HK-2 (cell line): ENCODE measurements around the gene KRTAP10-11.
"Not testable (repeated sequence)": the region's sequence is repeated elsewhere in the genome, so short reads cannot be mapped to it uniquely, and the experiment has no call there.

ENCODE experiments used
- DNase-seq: peaks from one replicate; pipeline ENCODE4 v3.0.0-alpha.2; 2018; ENCODE audit not compliant: unreplicated experiment

KRTAP10-11 gene

GRCh38 chr21:44615466-44615865, 30.7 kb upstream of the KRTAP10-11 start:
- no peak for DNase-seq

DNA sequence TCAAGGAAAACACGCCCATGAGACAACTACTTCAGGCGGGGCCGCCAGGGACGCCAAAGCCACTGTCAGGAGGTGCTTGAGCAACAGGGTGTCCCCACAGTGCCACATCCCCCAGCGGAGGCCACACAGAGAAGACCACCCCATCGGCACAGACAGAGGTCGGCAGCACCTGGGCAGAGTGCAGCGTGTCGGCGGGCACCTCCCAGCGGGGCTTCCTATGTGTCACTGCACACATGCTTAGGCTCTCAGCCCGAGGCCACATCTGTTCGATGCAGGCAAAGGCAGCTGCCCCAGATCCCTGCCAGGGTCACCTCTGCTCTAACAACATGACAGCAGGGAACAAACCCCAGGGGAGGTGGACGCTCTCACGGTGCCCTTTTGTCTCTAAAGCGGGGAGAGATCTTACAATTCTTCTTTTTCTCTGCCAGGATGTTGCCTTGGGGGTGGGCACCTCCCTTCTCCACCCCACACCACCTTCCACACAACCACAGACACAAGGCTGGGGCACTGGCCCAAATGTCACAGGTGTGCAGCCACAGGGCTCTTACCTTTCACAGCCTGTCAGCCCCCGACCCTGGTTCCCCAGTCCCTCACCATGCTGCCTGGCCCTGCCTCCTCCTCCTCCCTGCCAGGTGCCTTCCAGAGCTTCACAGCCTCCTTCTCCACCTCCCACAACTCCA, 30.2 kb upstream of the KRTAP10-11 start:
- DNase-seq: no peak

DNA sequence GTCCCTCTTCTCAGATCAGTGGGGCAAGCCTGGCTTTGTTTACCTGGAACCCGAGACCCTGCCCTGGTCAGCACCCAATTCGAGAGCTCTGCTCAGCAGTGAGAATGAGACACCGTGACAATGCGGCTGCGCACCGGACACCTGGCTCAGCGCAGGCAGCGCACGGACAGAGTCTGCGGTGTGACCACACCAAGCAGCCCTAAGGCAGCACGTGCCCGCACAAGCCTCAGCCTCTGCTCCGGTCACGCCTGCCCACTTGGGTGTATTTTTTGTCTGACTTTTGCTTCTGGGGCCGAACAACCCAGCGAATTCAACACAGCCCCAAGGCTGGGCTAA, 29.7 kb upstream of the KRTAP10-11 start:
- no peak for DNase-seq

- DNase-seq: no peak
Observed at GRCh38 chr21:44617071-44617501, 29.1 kb upstream of the KRTAP10-11 start.

- no peak for DNase-seq
Observed at GRCh38 chr21:44618504-44618903, 27.7 kb upstream of the KRTAP10-11 start.

DNA sequence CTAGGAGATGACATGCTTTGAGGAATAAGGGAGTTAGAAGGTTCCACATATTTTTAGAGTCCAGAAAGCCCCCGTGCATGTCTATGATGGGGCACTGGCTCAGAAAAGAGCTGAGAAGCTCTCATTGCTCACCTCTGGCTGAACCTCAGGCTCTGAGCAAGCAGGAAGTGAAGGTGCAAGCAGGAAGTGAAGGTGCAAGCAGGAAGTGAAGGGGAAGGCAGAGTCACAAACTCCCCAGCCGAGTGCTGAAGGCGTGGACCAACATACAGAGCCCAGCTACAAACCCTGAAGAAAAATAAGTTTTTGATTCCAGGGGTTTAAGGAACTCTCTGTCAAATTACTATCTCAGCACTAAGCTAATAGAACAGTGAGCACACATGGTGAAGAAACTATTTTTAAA, 27.3 kb upstream of the KRTAP10-11 start:
- DNase-seq: no peak

DNA sequence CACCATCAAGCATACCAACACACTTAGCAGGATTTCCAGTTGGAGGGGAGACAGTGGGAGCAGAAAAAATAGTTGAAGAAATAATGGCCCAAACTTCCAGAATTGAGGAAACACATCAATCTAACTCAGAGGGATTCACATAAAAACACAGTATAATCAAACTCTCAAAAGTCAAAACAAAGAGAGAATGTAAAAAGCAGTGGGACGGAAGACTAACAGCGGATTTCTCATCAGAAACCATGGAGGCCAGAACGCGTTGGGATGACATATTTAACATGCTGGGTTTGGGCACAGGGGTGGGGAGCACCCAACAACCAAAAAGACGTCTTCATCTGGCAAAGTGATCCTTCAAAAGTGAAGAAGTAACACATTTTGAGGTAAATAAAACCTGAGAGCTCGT, 26.3 kb upstream of the KRTAP10-11 start:
- DNase-seq: no peak

DNA sequence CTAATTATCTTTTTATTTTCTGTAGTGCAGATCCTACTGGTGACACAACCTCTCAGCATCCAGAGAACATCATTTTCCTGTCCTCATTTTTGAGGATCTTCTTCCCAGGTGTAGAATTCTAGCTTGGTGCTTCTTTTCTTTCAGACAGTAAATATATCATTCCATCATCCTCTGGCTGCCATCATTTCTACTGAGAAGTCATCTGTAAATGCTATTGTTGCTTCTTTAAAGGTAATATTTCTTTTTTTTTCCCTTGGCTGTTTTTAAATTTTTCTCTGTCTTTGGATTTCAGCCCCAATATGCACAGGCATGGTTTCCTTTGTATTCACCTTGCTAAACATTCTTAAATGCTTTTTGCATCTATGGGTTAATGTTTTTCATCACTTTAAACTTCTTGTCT, 22.6 kb upstream of the KRTAP10-11 start:
- no peak for DNase-seq

DNA sequence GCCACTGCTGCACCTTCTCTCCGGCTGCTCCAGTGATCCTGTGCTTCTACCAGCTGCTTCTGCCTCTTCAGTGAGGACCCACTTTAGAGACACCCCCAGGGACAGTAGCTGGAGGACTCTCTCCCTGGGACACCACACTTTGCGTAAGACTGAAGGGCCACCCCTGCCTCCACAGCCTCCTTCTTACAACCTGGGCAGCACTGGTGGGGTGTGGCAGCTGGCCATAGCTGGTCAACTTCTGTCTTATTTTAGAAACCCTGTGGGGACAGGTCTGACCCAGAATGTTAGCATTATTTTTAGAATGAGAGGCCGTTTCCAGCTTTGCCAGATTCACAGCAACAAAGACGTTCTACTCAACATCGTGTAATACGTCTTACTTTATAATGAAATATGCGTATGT, 20.5 kb upstream of the KRTAP10-11 start:
- DNase-seq: no peak

DNA sequence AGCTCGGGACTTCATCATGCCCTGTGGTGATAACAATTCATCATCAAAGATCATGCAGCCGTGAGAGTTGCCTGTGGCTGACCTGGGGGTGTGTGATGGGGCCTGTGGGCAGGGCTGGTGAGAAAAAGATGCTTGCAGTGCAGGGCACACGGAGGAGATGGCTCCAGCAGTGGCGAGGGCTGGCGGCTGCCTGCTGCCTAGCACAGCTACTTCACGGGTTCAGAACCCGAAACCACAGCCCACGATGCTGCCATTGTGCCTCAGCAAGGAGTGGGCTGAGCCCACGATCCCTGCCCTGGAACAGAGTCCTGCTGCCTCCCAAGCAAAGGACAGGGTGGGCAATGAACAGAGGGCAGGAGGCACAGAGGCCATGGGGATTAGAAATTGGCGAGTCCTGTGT, 20.0 kb upstream of the KRTAP10-11 start:
- DNase-seq: no peak

- no peak for DNase-seq
Observed at GRCh38 chr21:44626673-44627143, 19.5 kb upstream of the KRTAP10-11 start, which contains the start of gene KRTAP10-9. Gene KRTAP10-9 (plus strand): TSS chr21:44627093. CDS start chr21:44627172, 79 bp downstream.

DNA sequence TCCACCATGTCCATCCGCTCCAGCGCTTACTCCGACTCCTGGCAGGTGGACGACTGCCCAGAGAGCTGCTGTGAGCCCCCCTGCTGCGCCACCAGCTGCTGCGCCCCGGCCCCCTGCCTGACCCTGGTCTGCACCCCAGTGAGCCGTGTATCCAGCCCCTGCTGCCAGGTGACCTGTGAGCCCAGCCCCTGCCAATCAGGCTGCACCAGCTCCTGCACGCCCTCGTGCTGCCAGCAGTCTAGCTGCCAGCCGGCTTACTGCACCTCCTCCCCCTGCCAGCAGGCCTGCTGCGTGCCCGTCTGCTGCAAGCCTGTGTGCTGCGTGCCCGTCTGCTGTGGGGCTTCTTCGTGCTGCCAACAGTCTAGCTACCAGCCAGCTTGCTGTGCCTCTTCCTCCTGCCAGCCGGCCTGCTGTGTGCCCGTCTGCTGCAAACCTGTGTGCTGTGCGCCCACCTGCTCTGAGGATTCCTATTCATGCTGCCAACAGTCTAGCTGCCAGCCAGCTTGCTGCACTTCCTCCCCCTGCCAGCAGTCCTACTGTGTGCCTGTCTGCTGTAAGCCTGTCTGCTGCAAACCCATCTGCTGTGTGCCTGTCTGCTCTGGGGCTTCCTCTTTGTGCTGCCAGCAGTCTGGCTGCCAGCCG, 18.9 kb upstream of the KRTAP10-11 start:
- DNase-seq: not testable (repeated sequence)

DNA sequence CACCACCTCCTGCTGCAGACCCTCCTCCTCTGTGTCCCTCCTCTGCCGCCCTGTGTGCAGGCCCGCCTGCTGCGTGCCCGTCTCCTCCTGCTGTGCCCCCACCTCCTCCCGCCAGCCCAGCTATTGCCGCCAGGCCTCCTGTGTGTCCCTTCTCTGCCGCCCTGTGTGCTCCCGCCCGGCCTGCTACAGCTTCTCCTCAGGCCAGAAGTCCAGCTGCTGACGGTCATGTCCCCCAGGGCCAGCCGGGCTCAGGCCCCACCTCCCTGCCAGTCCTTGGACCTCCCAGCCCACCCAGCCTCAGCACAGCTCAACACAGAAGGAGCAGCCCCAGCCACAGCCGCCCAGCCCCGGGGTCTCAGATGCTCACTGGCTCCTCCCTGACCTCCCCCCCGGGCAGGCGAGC, 18.4 kb upstream of the KRTAP10-11 start:
- not testable (repeated sequence) for DNase-seq

DNA sequence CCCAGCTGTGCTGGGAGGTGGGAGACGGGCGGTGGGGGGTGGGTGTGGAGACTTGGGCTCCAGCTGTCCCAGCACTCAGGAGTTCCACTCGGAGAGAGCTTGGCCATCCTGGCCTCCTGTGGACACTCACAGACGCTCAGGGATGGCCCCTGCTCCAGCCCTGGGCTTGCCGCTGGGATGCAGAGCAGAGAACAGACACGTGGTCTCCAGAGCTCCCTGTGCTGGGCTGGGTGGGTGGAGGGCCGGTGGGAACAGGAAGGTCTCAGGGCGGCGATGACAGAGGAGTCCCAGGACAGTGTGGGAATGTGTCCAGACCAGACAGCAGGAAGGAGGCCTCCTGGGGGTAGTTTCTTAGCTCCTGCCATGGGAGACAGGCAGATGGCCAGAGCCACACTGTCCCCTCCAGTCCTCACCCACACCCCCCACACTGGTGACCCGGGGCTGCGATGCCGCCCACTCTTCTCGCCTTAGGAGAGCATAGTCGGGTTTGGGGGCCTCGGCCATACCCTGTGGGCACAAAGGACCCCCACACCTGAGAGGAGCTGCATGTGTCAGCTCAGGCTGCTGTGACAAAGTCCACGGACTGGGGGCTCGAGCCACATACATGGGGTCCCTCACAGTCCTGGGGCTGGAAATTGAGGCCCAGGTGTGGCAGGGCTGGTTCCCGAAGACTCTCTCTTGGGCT, 17.4 kb upstream of the KRTAP10-11 start:
- DNase-seq: no peak

DNA sequence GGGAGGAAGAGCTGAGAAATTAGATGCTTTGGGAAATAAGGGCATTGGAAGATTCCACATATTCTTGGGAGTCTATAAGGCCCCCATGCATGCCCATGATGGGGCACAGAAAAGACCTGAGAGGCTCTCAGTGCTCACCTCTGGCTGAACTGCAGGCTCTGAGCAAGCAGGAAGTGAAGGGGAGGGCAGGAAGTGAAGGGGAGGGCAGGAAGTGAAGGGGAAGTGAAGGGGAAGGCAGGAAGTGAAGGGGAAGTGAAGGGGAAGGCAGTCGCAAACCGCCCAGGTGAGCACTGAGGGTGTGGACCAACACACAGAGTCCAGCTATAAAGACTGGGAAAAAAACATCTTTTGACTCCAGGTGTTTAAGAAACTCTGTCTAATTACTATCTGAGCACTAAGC, 15.8 kb upstream of the KRTAP10-11 start:
- DNase-seq: no peak

- DNase-seq: no peak
Observed at GRCh38 chr21:44632067-44632466, 14.1 kb upstream of the KRTAP10-11 start.

GRCh38 chr21:44636209-44637017, 9.8 kb upstream of the KRTAP10-11 start:
- no peak for DNase-seq

GRCh38 chr21:44637018-44637850, 9.0 kb upstream of the KRTAP10-11 start, which contains the start of gene KRTAP10-10:
Gene KRTAP10-10 (plus strand): TSS chr21:44637356. CDS start chr21:44637418, 62 bp downstream.
- DNase-seq: no peak

DNA sequence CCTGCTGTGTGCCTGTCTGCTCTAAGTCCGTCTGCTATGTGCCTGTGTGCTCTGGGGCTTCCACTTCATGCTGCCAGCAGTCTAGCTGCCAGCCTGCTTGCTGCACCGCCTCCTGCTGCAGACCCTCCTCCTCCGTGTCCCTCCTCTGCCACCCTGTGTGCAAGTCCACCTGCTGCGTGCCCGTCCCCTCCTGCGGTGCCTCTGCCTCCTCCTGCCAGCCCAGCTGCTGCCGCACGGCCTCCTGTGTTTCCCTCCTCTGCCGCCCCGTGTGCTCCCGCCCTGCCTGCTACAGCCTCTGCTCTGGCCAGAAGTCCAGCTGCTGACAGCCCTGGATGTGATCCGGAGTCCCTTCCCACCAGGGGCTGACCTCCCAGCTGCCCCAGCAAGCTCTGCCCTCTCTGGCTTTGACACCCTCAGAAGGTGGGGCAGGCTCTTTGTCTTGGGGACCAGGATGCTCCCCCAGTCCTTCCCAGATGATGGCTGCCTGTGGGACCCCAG, 8.3 kb upstream of the KRTAP10-11 start:
- DNase-seq: not testable (repeated sequence)

DNA sequence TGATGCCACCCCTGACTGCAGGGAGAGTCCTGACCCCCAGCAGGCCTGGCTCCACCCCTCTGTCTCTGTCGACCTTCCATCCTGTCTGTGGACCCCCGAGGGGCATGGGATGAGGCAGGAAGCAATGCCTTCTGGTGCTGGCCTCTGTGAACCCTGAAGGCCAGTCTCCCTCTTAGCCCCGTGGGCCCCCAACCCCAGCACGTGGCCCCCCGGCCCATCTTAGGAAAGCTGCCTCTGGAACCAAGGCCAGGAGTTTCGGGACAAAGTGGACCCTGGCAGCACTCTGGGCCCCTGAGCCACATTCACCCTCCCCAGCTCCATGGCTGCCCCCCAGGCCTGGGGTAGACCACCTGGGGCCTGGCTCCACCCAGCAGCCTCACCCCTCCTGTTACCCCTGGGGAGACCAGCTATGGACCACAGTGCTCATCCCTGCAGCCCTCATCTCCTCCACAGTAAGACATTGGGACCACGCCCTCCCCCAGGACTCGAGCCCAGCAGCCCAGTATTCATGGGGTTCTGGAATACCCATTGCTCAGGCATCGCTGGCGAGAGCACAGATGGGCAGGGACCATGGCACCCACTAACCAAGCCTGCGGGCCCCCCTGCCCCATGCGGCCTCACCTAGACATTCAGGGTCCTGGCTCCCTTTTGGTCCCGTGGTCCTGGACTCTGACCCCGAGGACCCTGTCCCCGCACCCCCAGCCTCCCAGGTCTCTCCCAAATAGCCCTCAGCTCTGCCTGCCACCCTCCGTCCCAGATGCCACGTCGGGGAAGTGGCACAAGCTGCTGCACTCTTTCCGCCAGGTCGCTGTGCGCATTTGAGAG, 7.5 kb upstream of the KRTAP10-11 start:
- not testable (repeated sequence) for DNase-seq
